ENCODE measurements around the gene NID1. TPM values are rescaled to one million over a fixed set of nuclear protein-coding genes. Genes with fewer than 3 reads are reported as not detected.

Gene NID1
- total and polyA plus RNA-seq, 5 donors, result 24.4 to 107 (median 36.6) TPM

GRCh38 chr1:235942979-235943575 is 121.8 kb downstream of the NID1 start:
- Histone ChIP-seq H3K27ac (ENCODE audit: low read length) (no peak overlapping the region), H3K9me3 (ENCODE audit: control insufficient read depth, low read length) (no peaks in the 10 kb centered on the region), H3K4me3 (ENCODE audit: low read length) (no peak overlapping the region), H3K4me1 (ENCODE audit: control insufficient read depth, insufficient read depth, low read length) (no peaks in the 10 kb centered on the region), H3K27me3 (ENCODE audit: control insufficient read depth, insufficient read depth) (no peaks in the 10 kb centered on the region)
- 93% methylated on average over 6 of the region's 6 CpGs for WGBS
- ATAC-seq, result no peak
- intact Hi-C loops (cut with DNase I), result loop anchor here in 2 of 4 donors (5.0 to 10.0 kb wide), 2 partner anchors 36 to 98 kb away; no protein-coding TSS in a partner anchor
- no peak for DNase-seq

GRCh38 chr1:235942625-235942934 is 122.3 kb downstream of the NID1 start:
- no peaks in the 10 kb centered on the region for H3K4me1 ChIP-seq (ENCODE audit: control insufficient read depth, insufficient read depth, low read length)
- intact Hi-C loops (cut with DNase I), result loop anchor here in 2 of 4 donors (5.0 to 10.0 kb wide), 2 partner anchors 35 to 98 kb away; no protein-coding TSS in a partner anchor
- no peak overlapping the region for H3K4me3 ChIP-seq (ENCODE audit: low read length)
- no peaks in the 10 kb centered on the region for H3K27me3 ChIP-seq (ENCODE audit: control insufficient read depth, insufficient read depth)
- 82% methylated on average over 6 of the region's 6 CpGs for WGBS
- H3K27ac ChIP-seq (ENCODE audit: low read length), result no peak overlapping the region
- no peaks in the 10 kb centered on the region for H3K9me3 ChIP-seq (ENCODE audit: control insufficient read depth, low read length)
- ATAC-seq, result no peak
- DNase-seq, result no peak

DNA sequence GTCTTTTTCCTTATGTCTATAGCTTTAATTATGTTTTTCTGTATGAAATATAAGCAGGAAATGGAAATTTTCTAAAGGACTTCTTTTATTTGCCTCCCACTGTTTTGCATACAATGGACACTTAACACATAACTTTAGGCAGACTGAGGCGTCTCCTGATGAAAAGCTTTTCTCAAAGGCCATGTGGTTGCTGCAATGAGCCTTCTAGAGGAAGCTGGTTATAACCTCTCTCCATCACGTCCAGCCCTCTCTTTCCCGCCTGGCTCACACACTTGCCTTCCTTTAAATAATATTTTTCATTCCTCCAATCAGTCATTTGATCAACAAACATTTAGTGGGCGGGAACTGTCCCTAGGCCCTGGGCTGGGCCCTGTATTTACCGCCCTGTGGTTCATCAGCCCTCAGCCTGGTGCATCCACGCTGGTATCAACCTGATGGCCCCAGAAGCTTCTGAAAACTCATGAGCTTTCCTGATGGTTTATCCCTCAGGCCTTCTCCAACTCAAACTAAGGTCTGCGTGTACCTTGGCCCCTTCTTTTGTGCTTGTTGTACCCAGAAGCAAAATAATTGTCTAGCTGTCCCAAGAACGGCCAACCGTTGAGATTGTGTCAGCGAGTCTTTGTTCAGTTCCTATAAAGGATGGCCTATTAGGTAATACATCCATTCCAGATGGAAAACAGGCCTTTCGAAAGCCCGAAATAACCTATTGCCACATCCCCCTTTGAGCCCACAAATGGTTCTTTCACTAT is 122.8 kb downstream of the NID1 start:
- intact Hi-C loops (cut with DNase I), result loop anchor here in 2 of 4 donors (5.0 to 10.0 kb wide), 2 partner anchors 35 to 97 kb away; no protein-coding TSS in a partner anchor
- Histone ChIP-seq H3K4me3 (ENCODE audit: low read length) (no peak overlapping the region), H3K9me3 (ENCODE audit: control insufficient read depth, low read length) (no peaks in the 10 kb centered on the region), H3K27ac (ENCODE audit: low read length) (no peak overlapping the region), H3K4me1 (ENCODE audit: control insufficient read depth, insufficient read depth, low read length) (no peaks in the 10 kb centered on the region), H3K27me3 (ENCODE audit: control insufficient read depth, insufficient read depth) (no peaks in the 10 kb centered on the region)
- ATAC-seq (no peak), DNase-seq (peak in 1 of 3 donors; percentile 18)
- WGBS, result 83% methylated on average over 12 of the region's 12 CpGs

DNA sequence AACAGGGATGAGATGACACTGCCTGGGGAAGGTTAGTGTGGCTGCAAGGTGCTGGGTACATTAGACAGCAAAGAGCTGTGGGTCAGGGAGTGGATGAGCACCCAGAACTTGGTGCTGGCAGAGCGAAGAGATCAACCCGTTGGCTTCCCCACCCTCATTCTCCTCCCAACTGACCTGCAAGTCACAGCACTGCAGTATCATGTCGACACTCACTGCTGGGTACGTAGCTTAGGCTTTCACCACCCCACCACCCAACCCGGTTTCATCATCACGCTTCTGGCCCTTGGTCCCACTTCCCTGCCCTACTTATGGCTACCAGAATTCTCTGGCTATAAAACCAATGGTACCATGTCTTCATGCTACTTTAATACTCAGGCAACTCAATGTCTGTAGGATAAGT is 124.6 kb downstream of the NID1 start:
- H3K4me3 ChIP-seq (ENCODE audit: low read length), result no peak overlapping the region
- 81% methylated on average over 6 of the region's 6 CpGs for WGBS
- H3K4me1 ChIP-seq (ENCODE audit: control insufficient read depth, insufficient read depth, low read length), result no peaks in the 10 kb centered on the region
- H3K27ac ChIP-seq (ENCODE audit: low read length), result no peak overlapping the region
- H3K27me3 ChIP-seq (ENCODE audit: control insufficient read depth, insufficient read depth), result no peaks in the 10 kb centered on the region
- ATAC-seq (no peak), DNase-seq (peak in 1 of 3 donors; percentile 29)
- intact Hi-C loops (cut with DNase I), result loop anchor here in 2 of 4 donors (5.0 to 10.0 kb wide), 2 partner anchors 33 to 95 kb away; no protein-coding TSS in a partner anchor
- H3K9me3 ChIP-seq (ENCODE audit: control insufficient read depth, low read length), result no peaks in the 10 kb centered on the region

GRCh38 chr1:235939480-235939775 is 125.5 kb downstream of the NID1 start:
- Histone ChIP-seq H3K4me1 (ENCODE audit: control insufficient read depth, insufficient read depth, low read length) (no peaks in the 10 kb centered on the region), H3K27ac (ENCODE audit: low read length) (no peak overlapping the region), H3K4me3 (ENCODE audit: low read length) (no peak overlapping the region), H3K27me3 (ENCODE audit: control insufficient read depth, insufficient read depth) (no peaks in the 10 kb centered on the region), H3K9me3 (ENCODE audit: control insufficient read depth, low read length) (no peaks in the 10 kb centered on the region)
- no peak for ATAC-seq
- DNase-seq, result no peak
- intact Hi-C loops (cut with DNase I), result no loop called here
- WGBS, result 66% methylated on average over 1 of the region's 1 CpG

DNA sequence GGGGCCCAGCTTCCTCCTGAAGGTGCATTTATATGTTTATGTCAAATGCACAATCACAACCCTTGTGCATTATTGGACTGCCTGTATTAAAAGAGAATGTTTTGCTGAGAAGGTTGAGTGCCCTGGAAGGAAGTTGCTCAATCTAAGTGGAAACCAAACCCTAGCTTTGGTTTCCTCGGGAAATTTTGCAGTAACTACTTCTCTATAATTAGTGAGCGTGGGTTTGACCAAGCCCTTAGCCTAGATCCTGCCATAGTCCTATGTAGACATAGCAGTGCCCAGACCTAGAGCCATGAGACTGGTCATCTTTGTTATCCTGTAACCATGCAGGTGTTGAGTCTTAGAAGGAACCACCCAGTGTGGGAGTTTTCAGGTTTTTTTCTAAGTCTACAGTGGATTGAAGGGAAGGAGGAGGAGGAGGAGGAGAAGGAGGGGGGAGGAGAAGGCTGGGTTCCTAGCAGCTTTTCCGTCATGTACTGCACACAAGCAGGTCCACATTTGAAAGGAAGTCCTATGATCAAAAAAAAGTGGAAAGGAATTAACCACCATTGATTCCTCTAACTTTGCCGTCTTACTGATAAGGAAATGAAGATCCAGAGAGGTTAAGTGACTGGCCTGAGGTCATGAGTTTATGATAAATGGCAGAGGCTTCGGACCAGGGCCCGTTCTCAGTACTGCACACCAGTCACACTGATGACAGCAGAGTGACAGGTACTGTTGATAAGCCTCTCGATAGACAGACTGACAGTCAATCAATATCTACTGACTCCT is 126.0 kb downstream of the NID1 start:
- Histone ChIP-seq H3K4me1 (ENCODE audit: control insufficient read depth, insufficient read depth, low read length) (no peaks in the 10 kb centered on the region), H3K9me3 (ENCODE audit: control insufficient read depth, low read length) (no peaks in the 10 kb centered on the region), H3K4me3 (ENCODE audit: low read length) (no peak overlapping the region), H3K27me3 (ENCODE audit: control insufficient read depth, insufficient read depth) (no peaks in the 10 kb centered on the region), H3K27ac (ENCODE audit: low read length) (no peak overlapping the region)
- WGBS, result 43% methylated on average over 7 of the region's 7 CpGs
- DNase-seq (no peak), ATAC-seq (peak; percentile 59 to 74)
- intact Hi-C loops (cut with DNase I), result no loop called here

DNA sequence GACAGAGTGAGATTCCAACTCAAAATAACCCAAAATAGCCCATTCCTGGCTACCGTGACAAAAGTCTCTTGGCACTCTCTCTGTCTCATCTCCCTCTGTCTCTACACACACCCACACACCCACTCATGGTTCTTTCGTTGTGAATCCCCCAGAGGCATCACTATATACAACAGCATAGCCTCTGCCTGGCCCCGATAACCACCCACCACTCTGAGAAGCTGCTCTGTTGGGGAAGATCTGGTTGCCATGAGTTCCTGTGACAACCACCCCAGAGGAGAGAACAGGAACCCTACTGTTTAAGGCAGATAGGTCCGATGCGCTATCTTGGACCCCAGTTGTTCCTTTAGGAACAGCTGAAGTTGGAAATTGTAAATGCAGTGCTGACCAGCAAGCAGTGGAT is 127.8 kb downstream of the NID1 start:
- no peak overlapping the region for H3K4me3 ChIP-seq (ENCODE audit: low read length)
- ATAC-seq, result no peak
- H3K4me1 ChIP-seq (ENCODE audit: control insufficient read depth, insufficient read depth, low read length), result no peaks in the 10 kb centered on the region
- H3K27ac ChIP-seq (ENCODE audit: low read length), result no peak overlapping the region
- intact Hi-C loops (cut with DNase I), result no loop called here
- H3K27me3 ChIP-seq (ENCODE audit: control insufficient read depth, insufficient read depth), result no peaks in the 10 kb centered on the region
- DNase-seq, result no peak
- 54% methylated on average over 5 of the region's 5 CpGs for WGBS
- H3K9me3 ChIP-seq (ENCODE audit: control insufficient read depth, low read length), result no peaks in the 10 kb centered on the region

DNA sequence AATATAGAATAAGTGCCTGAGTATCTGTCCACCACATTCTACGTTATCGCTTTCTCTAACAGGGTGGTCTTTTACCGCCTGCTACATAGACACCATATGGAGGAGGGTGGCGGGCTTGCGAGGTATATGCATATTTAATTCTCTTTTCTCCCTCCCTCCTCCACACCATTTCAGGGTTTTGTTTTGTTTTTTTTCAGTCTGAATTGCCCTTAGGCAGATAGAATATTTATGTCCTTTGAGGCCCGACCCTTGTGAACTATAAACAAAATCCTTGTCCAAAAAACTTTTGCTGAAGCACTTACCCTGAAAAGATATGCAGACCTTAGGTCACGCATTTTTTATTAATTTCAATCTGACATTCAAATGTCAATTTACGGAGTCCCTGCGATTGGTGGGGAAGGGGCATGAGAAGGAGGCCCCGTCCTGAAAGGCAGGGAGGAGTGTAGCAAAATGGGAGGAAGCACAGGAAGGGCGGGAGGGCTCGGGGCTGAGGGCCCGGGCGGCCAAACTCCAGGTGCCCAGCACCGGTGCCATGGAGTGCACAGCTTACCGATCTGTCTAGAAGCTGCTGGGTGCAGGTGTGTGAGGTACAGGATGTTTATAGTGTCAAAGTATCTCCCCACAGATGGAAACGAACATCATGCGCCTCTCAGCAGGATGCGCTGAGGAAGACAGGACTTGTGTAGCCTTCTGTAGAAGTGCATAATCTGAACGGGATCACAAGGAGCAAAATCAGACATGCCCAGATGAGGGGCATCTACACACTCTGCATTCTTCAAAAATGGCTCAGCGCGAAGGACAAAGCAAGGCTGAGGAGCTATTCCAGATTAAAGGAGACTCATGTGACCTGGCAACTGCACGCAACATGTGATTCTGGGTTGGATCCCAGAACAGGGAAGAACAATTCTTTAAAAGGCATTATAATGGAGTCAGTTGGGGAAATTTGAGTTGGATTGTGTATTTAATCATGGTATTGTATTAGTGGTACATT is 129.4 kb downstream of the NID1 start:
- DNase-seq (peak in 1 of 3 donors; percentile 19), ATAC-seq (peak in 1 of 2 donors; percentile 32)
- intact Hi-C loops (cut with DNase I), result no loop called here
- no peaks in the 10 kb centered on the region for H3K27me3 ChIP-seq (ENCODE audit: control insufficient read depth, insufficient read depth)
- H3K4me3 ChIP-seq (ENCODE audit: low read length), result no peak overlapping the region
- no peaks in the 10 kb centered on the region for H3K4me1 ChIP-seq (ENCODE audit: control insufficient read depth, insufficient read depth, low read length)
- H3K9me3 ChIP-seq (ENCODE audit: control insufficient read depth, low read length), result no peaks in the 10 kb centered on the region
- no peak overlapping the region for H3K27ac ChIP-seq (ENCODE audit: low read length)
- WGBS, result 76% methylated on average over 23 of the region's 23 CpGs

GRCh38 chr1:235933766-235934116 is 131.1 kb downstream of the NID1 start:
- Histone ChIP-seq H3K27ac (ENCODE audit: low read length) (no peak overlapping the region), H3K9me3 (ENCODE audit: control insufficient read depth, low read length) (no peaks in the 10 kb centered on the region), H3K4me3 (ENCODE audit: low read length) (no peak overlapping the region), H3K4me1 (ENCODE audit: control insufficient read depth, insufficient read depth, low read length) (no peaks in the 10 kb centered on the region), H3K27me3 (ENCODE audit: control insufficient read depth, insufficient read depth) (no peaks in the 10 kb centered on the region)
- ATAC-seq (no peak), DNase-seq (no peak)
- WGBS, result 65% methylated on average over 4 of the region's 4 CpGs
- intact Hi-C loops (cut with DNase I), result no loop called here

DNA sequence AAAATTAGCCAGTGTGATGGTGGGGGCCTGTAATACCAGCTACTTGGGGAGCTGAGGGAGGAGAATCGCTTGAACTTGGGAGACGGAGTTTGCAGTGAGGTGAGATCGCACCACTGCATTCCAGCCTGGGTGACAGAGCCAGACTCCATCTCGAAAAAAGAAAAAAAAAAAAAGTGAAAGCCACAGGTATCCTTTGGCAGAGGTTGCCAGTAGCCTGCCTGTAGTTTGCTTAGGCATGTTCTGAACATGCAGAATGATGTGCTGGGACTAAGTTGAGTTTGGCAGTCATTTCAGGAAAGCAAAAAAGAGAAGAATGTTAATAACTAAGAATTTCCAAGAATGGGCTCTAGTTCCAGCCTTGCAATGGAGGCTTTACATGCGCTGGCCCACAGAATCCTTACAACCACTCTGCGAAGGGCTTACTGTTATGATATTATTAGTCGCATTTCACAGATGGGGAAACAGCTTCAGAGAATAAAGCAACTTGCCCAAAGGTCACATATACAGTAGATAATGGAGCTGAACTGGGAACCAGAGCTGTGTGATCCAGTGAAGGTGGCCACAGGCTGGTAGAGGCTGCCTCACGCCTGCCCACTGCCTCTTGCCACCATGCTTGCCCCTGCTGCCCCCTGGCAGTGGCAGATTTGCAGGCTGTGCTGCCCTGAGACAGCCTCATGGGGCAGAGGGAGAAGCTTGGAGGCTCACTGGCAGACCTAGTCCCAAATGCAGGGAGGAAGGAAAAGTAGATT is 131.7 kb downstream of the NID1 start:
- H3K4me1 ChIP-seq (ENCODE audit: control insufficient read depth, insufficient read depth, low read length), result no peaks in the 10 kb centered on the region
- intact Hi-C loops (cut with DNase I), result no loop called here
- H3K9me3 ChIP-seq (ENCODE audit: control insufficient read depth, low read length), result no peaks in the 10 kb centered on the region
- DNase-seq (peak in 2 of 3 donors; percentile 46 to 65), ATAC-seq (peak in 1 of 2 donors; percentile 50)
- 87% methylated on average over 8 of the region's 8 CpGs for WGBS
- no peak overlapping the region for H3K4me3 ChIP-seq (ENCODE audit: low read length)
- no peaks in the 10 kb centered on the region for H3K27me3 ChIP-seq (ENCODE audit: control insufficient read depth, insufficient read depth)
- H3K27ac ChIP-seq (ENCODE audit: low read length), result no peak overlapping the region

Data from right cardiac atrium (tissue), 5 donors.